GM18858 (cell line): ENCODE measurements around the gene GNL3.

ENCODE experiments used
- ATAC-seq: cut with Tn5 transposase; IDR thresholded peaks from one replicate; pipeline ENCODE4 v1.9.1; 2021; ENCODE audit not compliant: unreplicated experiment

The GNL3 gene

GRCh38 chr3:52688266-52688665, 2.4 kb downstream of the GNL3 start:
- no peak for ATAC-seq

GRCh38 chr3:52689151-52689550, 3.3 kb downstream of the GNL3 start:
- ATAC-seq: no peak

- ATAC-seq: no peak
These were observed 4.7 kb downstream of the GNL3 start for GRCh38 chr3:52690560-52690959.

- no peak for ATAC-seq
These were observed 7.2 kb downstream of the GNL3 start for GRCh38 chr3:52693071-52693470.

- ATAC-seq: no peak
These were observed 8.8 kb downstream of the GNL3 start for GRCh38 chr3:52694528-52695189.

GRCh38 chr3:52695798-52696671, 10.2 kb downstream of the GNL3 start:
- no peak for ATAC-seq

GRCh38 chr3:52696830-52697631, 11.2 kb downstream of the GNL3 start:
- no peak for ATAC-seq

- ATAC-seq: no peak
These were observed 11.8 kb downstream of the GNL3 start for GRCh38 chr3:52697632-52697965.

GRCh38 chr3:52703341-52703740, 17.5 kb downstream of the GNL3 start:
- no peak for ATAC-seq

GRCh38 chr3:52704611-52705437, 19.0 kb downstream of the GNL3 start:
- ATAC-seq: no peak

- no peak for ATAC-seq
These were observed 19.5 kb downstream of the GNL3 start for GRCh38 chr3:52705438-52705687.

GRCh38 chr3:52705688-52706686, 20.2 kb downstream of the GNL3 start, which contains the start of the genes GLT8D1 and SPCS1:
TSS of gene GLT8D1 (minus strand) at chr3:52705791. CDS start at chr3:52700460, 5,331 bp downstream.
TSS of gene SPCS1 (plus strand) at chr3:52706106. CDS start at chr3:52706247, 141 bp downstream.
- ATAC-seq: peak; percentile 65

GRCh38 chr3:52707585-52707984, 21.8 kb downstream of the GNL3 start:
- no peak for ATAC-seq

GRCh38 chr3:52710512-52710911, 24.7 kb downstream of the GNL3 start:
- ATAC-seq: no peak

GRCh38 chr3:52712291-52713212, 26.7 kb downstream of the GNL3 start:
- no peak for ATAC-seq

- no peak for ATAC-seq
These were observed 28.8 kb downstream of the GNL3 start for GRCh38 chr3:52714335-52715302.

- no peak for ATAC-seq
These were observed 30.0 kb downstream of the GNL3 start for GRCh38 chr3:52715714-52716305.
